Spinal cord (tissue), 10 donors: Measurements from ENCODE around the gene NOSIP. TPM values are rescaled to one million over a fixed set of nuclear protein-coding genes. Genes with fewer than 3 reads are reported as not detected.

Source experiments
- DNase-seq, 6 donors: peaks; one replicate each; pipeline versions ENCODE4 v3.0.0 to v3.0.0-alpha.2; 2013 to 2015; ENCODE audit warnings: low spot score in 6 of 6, low read depth in 4 of 6
- H3K27ac ChIP-seq: one replicate; pipeline ENCODE4 v1.5.1; 2013; ENCODE audit warnings: low read depth, low read length, control low read depth
- H3K27me3 ChIP-seq: one replicate; pipeline ENCODE4 v1.6.1; 2013; ENCODE audit warnings: low read length; ENCODE audit not compliant: control insufficient read depth, insufficient read depth
- H3K36me3 ChIP-seq: one replicate; pipeline ENCODE4 v1.6.1; 2013; ENCODE audit warnings: low read length; ENCODE audit not compliant: control insufficient read depth, insufficient read depth
- H3K4me1 ChIP-seq: one replicate; pipeline ENCODE4 v1.6.1; 2013; ENCODE audit warnings: low read length; ENCODE audit not compliant: control insufficient read depth, insufficient read depth
- H3K4me3 ChIP-seq: one replicate; pipeline ENCODE4 v1.5.1; 2013; ENCODE audit warnings: low read depth, low read length, control low read depth
- H3K9me3 ChIP-seq: one replicate; pipeline ENCODE4 v1.6.1; 2013; ENCODE audit warnings: low read length; ENCODE audit not compliant: control insufficient read depth, insufficient read depth
- WGBS: methylation state at CpG from one replicate; pipeline ENCODE4 v1.1.5; 2013; ENCODE audit warnings: missing lambda C conversion rate; ENCODE audit not compliant: insufficient coverage; 5-methylcytosine and 5-hydroxymethylcytosine counted together
- polyA plus RNA-seq, 2 donors: library from polyadenylated mRNA; unstranded; fragments of 120-200 nt; gene quantifications; one replicate each; pipeline ENCODE4 v1.2.1, GENCODE V29; 2013; ENCODE audit not compliant: insufficient read length in 2 of 2
- total RNA-seq, 2 donors: library from RNA; depleted of rRNA in 1 of 2; stranded (reverse); fragments of 120-200 nt in 1 of 2; fragments of >200 nt in 1 of 2; gene quantifications; one replicate each; pipeline versions ENCODE4 v1.2.3 to v1.2.4, GENCODE V29; 2013 to 2014
- donor health status: healthy.

NOSIP gene
- total and polyA plus RNA-seq, 4 donors = 32.2 to 86.1 (median 65.6) TPM

- 0% methylated on average over 3 of the region's 66 CpGs for WGBS
- peaks cover 33% of the 10 kb centered on the region for H3K4me1 ChIP-seq
- peak within 1 kb of the TSS; percentile 84 for H3K4me3 ChIP-seq
- H3K27ac ChIP-seq = peak within 1 kb of the TSS; percentile 96
- H3K27me3 ChIP-seq = no peaks in the 10 kb centered on the region
- peaks cover 29% of the 10 kb centered on the region for H3K36me3 ChIP-seq
- no peaks in the 10 kb centered on the region for H3K9me3 ChIP-seq
- peak in 3 of 6 donors; percentile 66 to 94 (median 93) for DNase-seq
Observed at GRCh38 chr19:49590971-49591730, 10.8 kb upstream of the NOSIP start, which contains the start of gene PRR12. Gene PRR12 (plus strand): TSS chr19:49591182. CDS start chr19:49591655, 473 bp downstream.

GRCh38 chr19:49590071-49590970 is 10.0 kb upstream of the NOSIP start:
- no peaks in the 10 kb centered on the region for H3K9me3 ChIP-seq
- peaks cover 37% of the 10 kb centered on the region for H3K4me1 ChIP-seq
- H3K27ac ChIP-seq = peak overlapping the region; percentile 96
- WGBS = under 1% methylated on average over 56 of the region's 58 CpGs
- H3K36me3 ChIP-seq = peaks cover 21% of the 10 kb centered on the region
- peak in 5 of 6 donors; percentile 70 to 98 (median 86) for DNase-seq
- H3K27me3 ChIP-seq = no peaks in the 10 kb centered on the region
- peak overlapping the region; percentile 84 for H3K4me3 ChIP-seq

- Histone ChIP-seq H3K36me3 (peaks cover 12% of the 10 kb centered on the region), H3K9me3 (no peaks in the 10 kb centered on the region), H3K4me3 (no peak overlapping the region), H3K27me3 (no peaks in the 10 kb centered on the region), H3K4me1 (peaks cover 44% of the 10 kb centered on the region), H3K27ac (peak overlapping the region; percentile 35)
- no peak for DNase-seq
- WGBS = 11% methylated on average over 1 of the region's 5 CpGs
Observed at GRCh38 chr19:49589502-49589905, 9.1 kb upstream of the NOSIP start.

- H3K4me3 ChIP-seq = no peak overlapping the region
- 90% methylated on average over 16 of the region's 18 CpGs for WGBS
- no peak overlapping the region for H3K27ac ChIP-seq
- no peaks in the 10 kb centered on the region for H3K9me3 ChIP-seq
- no peaks in the 10 kb centered on the region for H3K27me3 ChIP-seq
- peaks cover 3% of the 10 kb centered on the region for H3K36me3 ChIP-seq
- DNase-seq = no peak
- H3K4me1 ChIP-seq = peaks cover 37% of the 10 kb centered on the region
Observed at GRCh38 chr19:49588365-49589122, 8.2 kb upstream of the NOSIP start.

GRCh38 chr19:49587227-49587626 is 6.9 kb upstream of the NOSIP start:
- Histone ChIP-seq H3K4me1 (peaks cover 24% of the 10 kb centered on the region), H3K4me3 (no peak overlapping the region), H3K27me3 (no peaks in the 10 kb centered on the region), H3K9me3 (no peaks in the 10 kb centered on the region), H3K27ac (no peak overlapping the region), H3K36me3 (peaks cover 3% of the 10 kb centered on the region)
- no peak for DNase-seq
- WGBS = 87% methylated on average over 7 of the region's 8 CpGs

GRCh38 chr19:49585023-49585422 is 4.7 kb upstream of the NOSIP start:
- Histone ChIP-seq H3K4me3 (no peak overlapping the region), H3K36me3 (no peaks in the 10 kb centered on the region), H3K27me3 (no peaks in the 10 kb centered on the region), H3K9me3 (no peaks in the 10 kb centered on the region), H3K4me1 (peaks cover 22% of the 10 kb centered on the region), H3K27ac (no peak overlapping the region)
- DNase-seq = peak in 3 of 6 donors; percentile 26 to 86 (median 45)
- 21% methylated on average over 8 of the region's 8 CpGs for WGBS

GRCh38 chr19:49583239-49583638 is 2.9 kb upstream of the NOSIP start:
- no peak overlapping the region for H3K27ac ChIP-seq
- no peak for DNase-seq
- no CpG with 5 or more reads among the region's 2 CpGs for WGBS

GRCh38 chr19:49581007-49581508 is 702 bp upstream of the NOSIP start, which contains the start of gene PRRG2:
Gene PRRG2 (plus strand): TSS chr19:49581316. CDS start chr19:49583220, 1,904 bp downstream.
- whole genome bisulfite sequencing = 18% methylated on average over 8 of the region's 15 CpGs

More at GRCh38 chr19:49583239-49583638, 2.9 kb upstream of the NOSIP start:
- Histone ChIP-seq H3K9me3 (no peaks in the 10 kb centered on the region), H3K27me3 (no peaks in the 10 kb centered on the region), H3K36me3 (no peaks in the 10 kb centered on the region), H3K4me3 (no peak overlapping the region), H3K4me1 (peaks cover 24% of the 10 kb centered on the region)

GRCh38 chr19:49579947-49580263 is 451 bp downstream of the NOSIP start:
- peaks cover 16% of the 10 kb centered on the region for H3K4me1 ChIP-seq
- DNase-seq = no peak
- H3K9me3 ChIP-seq = no peaks in the 10 kb centered on the region
- H3K36me3 ChIP-seq = peaks cover 10% of the 10 kb centered on the region
- WGBS = 0% methylated on average over 2 of the region's 8 CpGs
- peak overlapping the region; percentile 69 for H3K27ac ChIP-seq
- no peaks in the 10 kb centered on the region for H3K27me3 ChIP-seq
- peak overlapping the region; percentile 92 for H3K4me3 ChIP-seq

More at GRCh38 chr19:49581007-49581508, 702 bp upstream of the NOSIP start, which contains the start of gene PRRG2:
- H3K9me3 ChIP-seq = no peaks in the 10 kb centered on the region
- H3K27ac ChIP-seq = peak within 1 kb of the TSS; percentile 69
- DNase-seq = no peak
- H3K4me3 ChIP-seq = peak within 1 kb of the TSS; percentile 92
- peaks cover 3% of the 10 kb centered on the region for H3K36me3 ChIP-seq
- H3K4me1 ChIP-seq = peaks cover 24% of the 10 kb centered on the region
- H3K27me3 ChIP-seq = no peaks in the 10 kb centered on the region
